WERI-Rb-1 (cell line): ENCODE data around the gene KLF12.

Source experiments
- DNase-seq: peaks from one replicate; pipeline ENCODE4 v3.0.0-alpha.2; 2020
- H3K27ac ChIP-seq: fragments of 250-450 bp; sonication (Bioruptor Pico); 2 replicates; pipeline ENCODE4 v1.5.1; 2020; ENCODE audit warnings: mild to moderate bottlenecking, moderate library complexity
- H3K27me3 ChIP-seq: fragments of 250-450 bp; sonication (Bioruptor Pico); 2 replicates; pipeline ENCODE4 v1.5.1; 2021; ENCODE audit warnings: mild to moderate bottlenecking, low read depth, moderate library complexity; ENCODE audit not compliant: insufficient read depth, severe bottlenecking
- H3K36me3 ChIP-seq: fragments of 250-450 bp; sonication (Bioruptor Pico); 2 replicates; pipeline ENCODE4 v1.5.1; 2020; ENCODE audit warnings: mild to moderate bottlenecking, moderate library complexity
- H3K4me3 ChIP-seq: 2 replicates; pipeline ENCODE4 v1.5.1; 2011; ENCODE audit warnings: low read depth, mild to moderate bottlenecking, control low read depth, low read length
- H3K9me3 ChIP-seq: fragments of 250-450 bp; sonication (Bioruptor Pico); 2 replicates; pipeline ENCODE4 v1.5.1; 2021; ENCODE audit warnings: mild to moderate bottlenecking, moderate library complexity; ENCODE audit not compliant: severe bottlenecking
- TF ChIP-seq, protein P1 (sequence below): IDR thresholded peaks from 2 replicates; pipeline ENCODE4 v1.5.1; 2011; ENCODE audit warnings: low read depth, mild to moderate bottlenecking, control low read depth, inconsistent platforms, low read length

KLF12 gene

DNA sequence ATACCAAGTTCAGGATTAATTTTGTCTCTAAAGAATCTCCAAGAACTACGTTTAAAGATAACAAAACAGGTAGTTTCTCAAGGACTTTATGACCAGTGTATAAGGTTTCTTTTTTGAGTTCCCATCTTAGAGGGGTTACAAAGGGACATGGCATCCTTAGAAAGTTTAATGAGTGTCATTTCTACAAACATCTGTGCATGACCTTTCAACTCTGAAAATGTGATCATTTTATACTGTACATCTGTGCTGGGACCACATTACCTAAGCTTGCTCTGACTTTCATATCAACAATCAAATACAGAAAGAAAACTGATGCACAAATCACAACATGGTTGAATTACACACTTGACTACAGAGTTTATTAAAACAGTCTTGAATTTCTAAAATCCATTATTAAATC, 37.1 kb downstream of the KLF12 start:
- Histone ChIP-seq H3K4me3 (no peak overlapping the region), H3K9me3 (no peaks in the 10 kb centered on the region), H3K36me3 (no peaks in the 10 kb centered on the region), H3K27me3 (no peaks in the 10 kb centered on the region), H3K27ac (no peak overlapping the region)
- TF ChIP-seq, protein P1, sequence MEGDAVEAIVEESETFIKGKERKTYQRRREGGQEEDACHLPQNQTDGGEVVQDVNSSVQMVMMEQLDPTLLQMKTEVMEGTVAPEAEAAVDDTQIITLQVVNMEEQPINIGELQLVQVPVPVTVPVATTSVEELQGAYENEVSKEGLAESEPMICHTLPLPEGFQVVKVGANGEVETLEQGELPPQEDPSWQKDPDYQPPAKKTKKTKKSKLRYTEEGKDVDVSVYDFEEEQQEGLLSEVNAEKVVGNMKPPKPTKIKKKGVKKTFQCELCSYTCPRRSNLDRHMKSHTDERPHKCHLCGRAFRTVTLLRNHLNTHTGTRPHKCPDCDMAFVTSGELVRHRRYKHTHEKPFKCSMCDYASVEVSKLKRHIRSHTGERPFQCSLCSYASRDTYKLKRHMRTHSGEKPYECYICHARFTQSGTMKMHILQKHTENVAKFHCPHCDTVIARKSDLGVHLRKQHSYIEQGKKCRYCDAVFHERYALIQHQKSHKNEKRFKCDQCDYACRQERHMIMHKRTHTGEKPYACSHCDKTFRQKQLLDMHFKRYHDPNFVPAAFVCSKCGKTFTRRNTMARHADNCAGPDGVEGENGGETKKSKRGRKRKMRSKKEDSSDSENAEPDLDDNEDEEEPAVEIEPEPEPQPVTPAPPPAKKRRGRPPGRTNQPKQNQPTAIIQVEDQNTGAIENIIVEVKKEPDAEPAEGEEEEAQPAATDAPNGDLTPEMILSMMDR: no peak
- DNase-seq: no peak

DNA sequence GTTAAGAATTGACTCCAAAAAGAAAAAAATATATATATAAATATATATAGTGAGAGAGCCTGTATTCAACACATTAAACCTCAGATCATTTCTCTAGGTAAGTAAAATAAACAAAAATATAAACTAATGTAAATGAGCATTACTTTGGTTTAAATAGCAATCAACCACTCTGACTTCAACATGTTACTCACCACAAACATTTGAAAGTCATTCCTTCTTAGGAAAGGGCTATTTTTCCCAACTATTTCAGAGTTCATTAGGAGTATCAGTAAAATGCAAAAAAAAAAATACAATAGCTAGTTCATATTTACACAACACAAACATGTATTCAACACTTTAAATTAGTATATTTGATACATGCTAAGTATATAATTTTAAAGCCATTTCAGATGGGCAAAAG, 40.5 kb downstream of the KLF12 start:
- TF ChIP-seq, protein P1: no peak
- no peaks in the 10 kb centered on the region for H3K36me3 ChIP-seq
- H3K27ac ChIP-seq: no peak overlapping the region
- H3K4me3 ChIP-seq: no peak overlapping the region
- no peaks in the 10 kb centered on the region for H3K27me3 ChIP-seq
- H3K9me3 ChIP-seq: no peaks in the 10 kb centered on the region
- no peak for DNase-seq

DNA sequence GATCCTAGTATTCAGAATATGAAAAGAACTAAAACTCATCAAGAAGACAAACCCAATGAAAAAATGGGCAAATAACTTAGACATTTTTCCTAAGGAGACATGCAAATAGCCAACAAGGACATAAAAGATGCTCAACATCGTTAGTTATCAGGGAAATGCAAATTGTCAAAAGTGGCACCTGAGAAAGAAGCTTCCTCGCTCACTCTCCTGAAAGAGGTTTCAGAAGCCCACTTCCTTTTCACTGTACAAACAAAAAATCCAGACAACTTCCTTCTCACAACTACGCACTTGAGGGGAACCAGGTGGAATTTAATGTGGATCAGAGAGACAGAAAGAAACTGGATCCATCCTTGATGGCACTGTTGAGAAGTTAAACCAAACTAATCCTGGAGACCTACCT, 41.5 kb downstream of the KLF12 start:
- no peaks in the 10 kb centered on the region for H3K36me3 ChIP-seq
- no peaks in the 10 kb centered on the region for H3K9me3 ChIP-seq
- H3K4me3 ChIP-seq: no peak overlapping the region
- H3K27me3 ChIP-seq: no peaks in the 10 kb centered on the region
- H3K27ac ChIP-seq: no peak overlapping the region
- TF ChIP-seq, protein P1: no peak
- no peak for DNase-seq

DNA sequence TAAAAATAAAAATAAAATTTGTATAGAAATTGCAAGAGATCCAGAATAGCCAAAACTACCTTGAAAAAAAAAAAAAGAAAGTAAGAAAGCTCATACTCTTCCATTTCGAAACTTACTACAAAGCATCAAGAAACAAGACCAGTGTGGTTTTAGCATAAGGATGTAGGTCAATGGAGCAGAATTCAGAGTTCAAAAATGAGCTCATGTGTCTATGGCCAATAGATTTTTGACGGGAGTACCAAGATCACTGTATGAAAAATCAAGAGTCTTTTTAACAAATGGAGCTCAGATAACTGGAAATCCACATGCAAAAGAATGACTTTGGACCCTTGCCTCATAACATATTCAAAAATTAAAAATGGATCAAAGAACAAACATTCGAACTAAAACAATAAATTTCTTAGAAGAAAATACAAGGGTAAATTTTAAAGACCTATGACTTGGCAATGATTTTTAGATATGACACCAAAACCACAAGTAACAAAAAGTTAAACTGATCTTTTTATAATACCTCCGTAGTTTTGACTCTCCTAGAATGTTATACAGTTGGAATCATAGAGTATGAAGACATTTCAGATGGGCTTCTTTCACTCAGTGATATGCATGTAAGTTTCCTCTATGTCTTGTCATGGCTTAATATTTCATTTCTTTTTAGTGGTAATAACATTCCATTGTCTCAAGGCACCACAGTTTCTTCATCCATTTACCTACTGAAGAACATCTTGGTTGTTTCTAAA, 43.2 kb downstream of the KLF12 start:
- no peaks in the 10 kb centered on the region for H3K36me3 ChIP-seq
- H3K4me3 ChIP-seq: no peak overlapping the region
- TF ChIP-seq, protein P1: no peak
- H3K27ac ChIP-seq: no peak overlapping the region
- no peaks in the 10 kb centered on the region for H3K27me3 ChIP-seq
- no peak for DNase-seq
- no peaks in the 10 kb centered on the region for H3K9me3 ChIP-seq

DNA sequence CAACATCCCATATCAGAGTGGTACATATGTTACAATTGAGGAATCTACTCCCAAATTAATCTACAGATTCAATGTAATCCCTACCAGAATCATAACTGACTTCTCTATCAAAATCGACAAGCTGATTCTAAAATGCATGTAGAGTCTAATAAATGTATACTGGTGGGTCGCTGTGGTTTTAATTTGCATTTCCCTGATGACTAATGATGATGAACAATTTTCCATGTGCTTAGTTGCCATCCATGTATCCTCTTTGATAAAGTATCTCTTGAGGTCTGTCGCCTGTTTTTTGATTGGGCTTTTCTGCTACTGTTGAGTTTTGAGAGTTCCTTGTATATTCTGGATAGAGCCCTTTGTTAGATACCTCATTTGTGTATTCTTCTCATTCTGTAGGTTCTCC, 43.8 kb downstream of the KLF12 start:
- Histone ChIP-seq H3K9me3 (no peaks in the 10 kb centered on the region), H3K27ac (no peak overlapping the region), H3K4me3 (no peak overlapping the region), H3K36me3 (no peaks in the 10 kb centered on the region), H3K27me3 (no peaks in the 10 kb centered on the region)
- DNase-seq: no peak
- TF ChIP-seq, protein P1: no peak

DNA sequence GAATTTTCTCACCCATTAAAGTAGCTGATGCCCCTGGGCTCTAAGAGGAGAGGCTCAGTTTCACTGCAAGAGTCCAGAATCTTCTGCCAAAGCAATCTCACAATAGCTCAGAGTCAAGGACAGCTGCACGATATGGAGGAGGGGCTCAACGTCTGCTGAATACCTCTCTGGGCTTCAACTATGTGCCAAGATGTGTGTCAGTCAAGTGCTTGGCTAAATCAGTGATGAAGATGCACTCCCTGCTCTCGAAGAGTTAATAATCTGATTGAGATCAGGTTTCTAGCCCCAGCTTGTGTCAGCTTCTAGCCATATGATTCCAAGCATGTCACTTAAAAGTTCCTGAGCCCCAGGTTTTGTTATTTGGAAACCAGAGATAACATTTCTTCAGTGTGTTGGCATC, 46.8 kb downstream of the KLF12 start:
- TF ChIP-seq, protein P1: no peak
- H3K4me3 ChIP-seq: no peak overlapping the region
- no peak for DNase-seq
- H3K36me3 ChIP-seq: no peaks in the 10 kb centered on the region
- no peaks in the 10 kb centered on the region for H3K9me3 ChIP-seq
- no peak overlapping the region for H3K27ac ChIP-seq
- no peaks in the 10 kb centered on the region for H3K27me3 ChIP-seq
